Ovary (tissue), 9 donors: ENCODE measurements around the gene GNA12. TPM values are rescaled to one million over a fixed set of nuclear protein-coding genes. Genes with fewer than 3 reads are reported as not detected.

Experiments used
- DNase-seq, 5 donors: peaks; one replicate each; pipeline ENCODE4 v3.0.0-alpha.2; 2019 to 2020
- H3K27ac ChIP-seq, 2 donors: fragments of 200-600 bp; one replicate each; pipeline versions ENCODE4 v1.5.1 to v1.8.0; 2019 to 2022
- H3K27me3 ChIP-seq: fragments of 200-600 bp; one replicate; pipeline ENCODE4 v1.8.0; 2022
- H3K36me3 ChIP-seq: fragments of 200-600 bp; sonication (generic); one replicate; pipeline ENCODE4 v1.5.1; 2019
- H3K4me1 ChIP-seq: one replicate; pipeline ENCODE4 v1.8.1; 2013; ENCODE audit warnings: mild to moderate bottlenecking, moderate library complexity; ENCODE audit not compliant: insufficient read depth
- H3K4me3 ChIP-seq: fragments of 200-600 bp; sonication (generic); one replicate; pipeline ENCODE4 v1.5.1; 2017
- H3K9me3 ChIP-seq, 2 donors: fragments of 200-600 bp in 1 of 2; sonication (generic) in 1 of 2; one replicate each; pipeline versions ENCODE4 v1.5.1 to v1.8.1; 2013 to 2019; ENCODE audit warnings: mild to moderate bottlenecking in 1 of 2, moderate library complexity in 1 of 2
- CTCF ChIP-seq, 3 donors: fragments of 450-650 bp in 2 of 3; fragments of 200-600 bp in 1 of 3; IDR thresholded peaks; one replicate each; pipeline versions ENCODE4 v1.5.1 to v1.8.0; 2016 to 2022; ENCODE audit warnings: antibody characterized with exemption in 3 of 3, mild to moderate bottlenecking in 1 of 3
- EP300 ChIP-seq: sonication (generic); formaldehyde crosslinking; IDR thresholded peaks from one replicate; pipeline ENCODE4 v1.6.1; 2017; ENCODE audit warnings: antibody characterized with exemption
- POLR2A ChIP-seq: fragments of 450-650 bp; IDR thresholded peaks from one replicate; pipeline ENCODE4 v1.6.1; 2017; ENCODE audit warnings: antibody characterized with exemption, mild to moderate bottlenecking, moderate library complexity
- WGBS, 3 donors: extraction: QIAGEN DNeasy Blood & Tissue Kit in 1 of 3; methylation state at CpG; one replicate each; pipeline versions ENCODE4 v1.1.5 to v1.1.7; 2013 to 2017; 5-methylcytosine and 5-hydroxymethylcytosine counted together
- intact Hi-C, 4 donors: fragments of 100-400 bp; cut with DNase I; formaldehyde crosslinking; loops; one replicate each; pipeline versions ENCODE4 v1.11.0 to v1.15.1; 2022 to 2023
- polyA plus RNA-seq, 2 donors: library from polyadenylated mRNA; stranded (reverse); fragments of 200-250 nt in 1 of 2; fragments of 350-450 nt in 1 of 2; fragmentation: Illumina TruSeq in 1 of 2; extraction: RNeasy Lipid Tissue Mini Kit (QIAGEN cat#74804) in 1 of 2; gene quantifications; one replicate each; pipeline ENCODE4 v1.2.3, GENCODE V29; 2013 to 2014
- total RNA-seq, 7 donors: library from RNA; depleted of rRNA in 2 of 7; stranded (reverse); fragments of >200 nt in 2 of 7; fragmentation: NEBNext Ultra II Directional in 3 of 7; extraction: Animal tissue kit (Norgen Biotek cat#: 25700) in 3 of 7; gene quantifications; one replicate each; pipeline versions ENCODE4 v1.1.0 to v1.2.4, GENCODE V29; 2016 to 2023
- donor health status: DM: no; HTN: no; CAD: no; lungs with moderate emphysema.
- donor health status: DM: no; HTN: no; CAD: no.
- donor health status: Bipolar disorder and iron deficiency.
- donor health status: DM: yes; HTN: yes; CAD: no.
- donor health status: DM: no; HTN: no; CAD: no.
- donor health status: DM: yes; HTN: yes; CAD: no.

Gene GNA12
- total and polyA plus RNA-seq, 9 donors, result 13.4 to 94.4 (median 65.5) TPM

- intact Hi-C loops, result loop anchor here in 1 of 4 donors (10.0 kb wide), 1 partner anchor 273 kb away; no protein-coding TSS in a partner anchor
- H3K4me1 ChIP-seq, result peaks cover 4% of the 10 kb centered on the region
- H3K36me3 ChIP-seq, result no peaks in the 10 kb centered on the region
- H3K27me3 ChIP-seq, result no peaks in the 10 kb centered on the region
- TF ChIP-seq POLR2A (no peak), CTCF (IDR thresholded peaks at IDR 0.05) (no peak), EP300 (no peak)
- H3K4me3 ChIP-seq, result no peak overlapping the region
- no peaks in the 10 kb centered on the region for H3K9me3 ChIP-seq
- H3K27ac ChIP-seq, result no peak overlapping the region
- no peak for DNase-seq
- WGBS, 3 donors, result 79 to 82% (median 80%) methylated on average over 10 of the region's 10 CpGs
Observed at GRCh38 chr7:2882111-2882510, 38.0 kb upstream of the GNA12 start.

- Histone ChIP-seq H3K27ac (peak overlapping the region in 1 of 2 donors; percentile 47), H3K9me3 (no peaks in the 10 kb centered on the region), H3K36me3 (no peaks in the 10 kb centered on the region), H3K4me3 (no peak overlapping the region), H3K4me1 (peaks cover 4% of the 10 kb centered on the region), H3K27me3 (no peaks in the 10 kb centered on the region)
- WGBS, 3 donors, result 14 to 29% (median 16%) methylated on average over 18 of the region's 18 CpGs
- DNase-seq, result peak; percentile 49 to 84 (median 79)
- TF ChIP-seq CTCF (IDR thresholded peaks at IDR 0.05) (no peak), POLR2A (no peak), EP300 (no peak)
- intact Hi-C loops, result loop anchor here in 1 of 4 donors (10.0 kb wide), 1 partner anchor 274 kb away; no protein-coding TSS in a partner anchor
Observed at GRCh38 chr7:2880874-2881533, 36.9 kb upstream of the GNA12 start.

DNA sequence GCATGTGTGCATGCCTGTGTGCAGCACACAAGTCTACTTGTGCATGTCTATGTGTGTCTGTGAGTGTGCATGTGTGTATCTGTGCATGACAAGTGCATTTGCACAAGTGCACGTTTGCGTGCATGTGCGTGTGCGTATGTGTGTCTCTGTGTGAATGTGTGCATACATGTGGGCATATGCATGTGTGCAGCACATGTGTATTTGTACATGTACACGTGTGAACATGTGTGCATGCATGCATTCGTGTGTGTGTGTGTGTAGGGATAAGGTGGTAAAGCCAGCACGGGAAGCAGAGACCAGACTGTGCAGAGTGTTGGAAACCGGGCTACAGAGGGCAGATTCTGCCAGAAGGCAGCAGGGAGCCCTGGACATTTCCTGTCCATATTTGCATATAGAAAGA is 35.9 kb upstream of the GNA12 start:
- Histone ChIP-seq H3K27ac (no peak overlapping the region), H3K27me3 (no peaks in the 10 kb centered on the region), H3K4me1 (peaks cover 4% of the 10 kb centered on the region), H3K4me3 (no peak overlapping the region), H3K36me3 (no peaks in the 10 kb centered on the region), H3K9me3 (no peaks in the 10 kb centered on the region)
- TF ChIP-seq CTCF (IDR thresholded peaks at IDR 0.05), result no peak
- TF ChIP-seq EP300, result no peak
- no peak for TF ChIP-seq POLR2A
- no peak for DNase-seq
- intact Hi-C loops, result loop anchor here in 1 of 4 donors (10.0 kb wide), 1 partner anchor 275 kb away; no protein-coding TSS in a partner anchor
- WGBS, 3 donors, result 60 to 64% (median 60%) methylated on average over 8 of the region's 8 CpGs

DNA sequence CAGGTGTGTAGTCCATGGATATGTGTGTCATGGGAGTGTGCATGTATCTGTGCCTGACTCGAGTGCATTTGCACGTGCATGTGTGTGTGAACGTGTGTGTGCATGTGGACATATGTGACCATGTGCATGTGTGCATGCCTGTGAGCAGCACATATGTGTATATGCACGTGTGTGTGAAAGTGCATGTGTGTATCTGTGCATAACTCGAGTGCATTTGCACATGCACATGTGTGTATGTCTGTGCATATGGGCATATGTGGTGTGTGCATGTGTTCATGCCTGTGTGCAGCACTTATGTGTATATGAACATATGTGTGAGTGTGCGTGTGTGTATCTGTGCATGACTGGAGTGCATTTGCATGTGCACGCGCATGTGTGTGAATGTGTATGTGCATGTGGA is 35.2 kb upstream of the GNA12 start:
- WGBS, 3 donors, result 88 to 92% (median 90%) methylated on average over 8 of the region's 8 CpGs
- Histone ChIP-seq H3K4me3 (no peak overlapping the region), H3K27ac (no peak overlapping the region), H3K4me1 (peaks cover 4% of the 10 kb centered on the region), H3K9me3 (no peaks in the 10 kb centered on the region), H3K36me3 (no peaks in the 10 kb centered on the region), H3K27me3 (no peaks in the 10 kb centered on the region)
- TF ChIP-seq CTCF (IDR thresholded peaks at IDR 0.05) (no peak), EP300 (no peak), POLR2A (no peak)
- DNase-seq, result no peak
- intact Hi-C loops, result no loop called here
